Karpas-422 (cell line): Measurements from ENCODE around the gene GASK1A. TPM values are rescaled to one million over a fixed set of nuclear protein-coding genes. Genes with fewer than 3 reads are reported as not detected.
A peak's percentile ranks its signal among the peaks of the same experiment; 100 is the strongest.
"Not testable (repeated sequence)": the region's sequence is repeated elsewhere in the genome, so short reads cannot be mapped to it uniquely, and the experiment has no call there.

Source experiments
- DNase-seq: peaks from one replicate; pipeline ENCODE4 v3.0.0-alpha.2; 2015
- H2AFZ ChIP-seq: fragments of 200-600 bp; sonication (generic); 2 replicates; pipeline ENCODE4 v1.6.1; 2014; ENCODE audit warnings: antibody characterized with exemption, low read length, mixed read lengths
- H3K27ac ChIP-seq: fragments of 200-600 bp; sonication (generic); 2 replicates; pipeline ENCODE4 v1.5.1; 2014; ENCODE audit warnings: mild to moderate bottlenecking, low read length, moderate library complexity
- H3K27me3 ChIP-seq: fragments of 200-600 bp; sonication (generic); 2 replicates; pipeline ENCODE4 v1.6.1; 2014; ENCODE audit warnings: low read length, mixed read lengths
- H3K36me3 ChIP-seq: fragments of 200-600 bp; sonication (generic); 2 replicates; pipeline ENCODE4 v1.6.1; 2014; ENCODE audit warnings: low read length, mixed read lengths; ENCODE audit not compliant: insufficient read depth
- H3K4me1 ChIP-seq: fragments of 200-600 bp; sonication (generic); 2 replicates; pipeline ENCODE4 v1.6.1; 2014; ENCODE audit warnings: mild to moderate bottlenecking, low read length, mixed read lengths
- H3K4me2 ChIP-seq: fragments of 200-600 bp; sonication (generic); 2 replicates; pipeline ENCODE4 v1.6.1; 2014; ENCODE audit warnings: low read length, low read depth, mild to moderate bottlenecking; ENCODE audit not compliant: poor library complexity, severe bottlenecking
- H3K4me3 ChIP-seq: fragments of 200-600 bp; sonication (generic); 2 replicates; pipeline ENCODE4 v1.5.1; 2014; ENCODE audit warnings: mild to moderate bottlenecking, antibody characterized with exemption, low read length, mixed read lengths
- H3K79me2 ChIP-seq: fragments of 200-600 bp; sonication (generic); 2 replicates; pipeline ENCODE4 v1.6.1; 2014; ENCODE audit warnings: mild to moderate bottlenecking, low read length, mixed read lengths
- H3K9ac ChIP-seq: fragments of 200-600 bp; sonication (generic); 2 replicates; pipeline ENCODE4 v1.6.0; 2014; ENCODE audit warnings: low read length
- H3K9me2 ChIP-seq: fragments of 200-600 bp; sonication (generic), shearing (Covaris generic); replicated peaks from 2 replicates; pipeline ENCODE4 v1.6.0; 2014; ENCODE audit warnings: mild to moderate bottlenecking, low read length, moderate library complexity; ENCODE audit not compliant: insufficient read depth
- H3K9me3 ChIP-seq: fragments of 300-700, 200-600 bp; sonication (generic); 2 replicates; pipeline ENCODE4 v1.6.1; 2014; ENCODE audit warnings: low read length, mixed read lengths
- H4K20me1 ChIP-seq: fragments of 200-600 bp; sonication (generic); 2 replicates; pipeline ENCODE4 v1.6.1; 2014; ENCODE audit warnings: mild to moderate bottlenecking, antibody characterized with exemption, low read length, low read depth; ENCODE audit not compliant: insufficient read depth
- total RNA-seq: library from RNA; depleted of rRNA; stranded (reverse); fragments of >200 nt; shearing (Covaris generic); gene quantifications from 2 replicates; pipeline ENCODE4 v1.2.3, GENCODE V29; 2014; ENCODE audit warnings: low replicate concordance

Gene GASK1A
- total RNA-seq, 1 experiment from 2014 or later = 6.4 TPM

GRCh38 chr3:42974906-42975305 lies 4.2 kb upstream of the GASK1A start:
- H3K9ac ChIP-seq, H3K27ac ChIP-seq, H3K4me3 ChIP-seq, H3K36me3 ChIP-seq, H2AFZ ChIP-seq, H3K79me2 ChIP-seq, DNase-seq, H3K9me3 ChIP-seq, H3K27me3 ChIP-seq, H3K4me2 ChIP-seq, H4K20me1 ChIP-seq, H3K9me2 ChIP-seq: not testable (repeated sequence)
- peaks cover 18% of the 10 kb centered on the region for H3K4me1 ChIP-seq

DNA sequence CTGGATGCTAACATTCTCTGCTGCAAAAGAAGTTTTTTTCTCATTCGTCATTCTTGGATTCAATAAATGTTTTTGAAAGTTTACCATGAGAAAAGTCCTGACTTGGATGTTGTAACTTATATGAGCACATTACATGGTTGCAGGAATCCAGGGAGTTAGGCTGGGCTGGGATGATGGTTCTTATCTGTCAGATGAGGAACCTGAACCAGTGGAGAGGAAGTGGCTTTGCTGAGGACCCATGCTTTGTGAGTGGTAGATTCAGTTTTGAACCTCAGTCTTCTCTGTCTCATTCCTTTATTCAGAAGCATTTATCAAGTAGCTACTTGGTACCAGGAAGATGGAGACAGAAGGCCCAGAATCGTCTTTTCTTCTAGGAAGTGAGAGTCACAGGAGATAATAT lies 3.7 kb upstream of the GASK1A start:
- no peak overlapping the region for H2AFZ ChIP-seq
- H3K27ac ChIP-seq = no peak overlapping the region
- no peaks in the 10 kb centered on the region for H3K9me2 ChIP-seq
- peaks cover 10% of the 10 kb centered on the region; the same call in 1 of the 2 replicates for H3K9me3 ChIP-seq
- no peak overlapping the region for H3K9ac ChIP-seq
- no peaks in the 10 kb centered on the region for H3K27me3 ChIP-seq
- H3K79me2 ChIP-seq = no peaks in the 10 kb centered on the region
- no peak overlapping the region for H3K4me2 ChIP-seq
- H4K20me1 ChIP-seq = no peaks in the 10 kb centered on the region
- no peak for DNase-seq
- no peaks in the 10 kb centered on the region; the same call in 1 of the 2 replicates for H3K36me3 ChIP-seq
- no peak overlapping the region for H3K4me3 ChIP-seq
- H3K4me1 ChIP-seq = peaks cover 24% of the 10 kb centered on the region

DNA sequence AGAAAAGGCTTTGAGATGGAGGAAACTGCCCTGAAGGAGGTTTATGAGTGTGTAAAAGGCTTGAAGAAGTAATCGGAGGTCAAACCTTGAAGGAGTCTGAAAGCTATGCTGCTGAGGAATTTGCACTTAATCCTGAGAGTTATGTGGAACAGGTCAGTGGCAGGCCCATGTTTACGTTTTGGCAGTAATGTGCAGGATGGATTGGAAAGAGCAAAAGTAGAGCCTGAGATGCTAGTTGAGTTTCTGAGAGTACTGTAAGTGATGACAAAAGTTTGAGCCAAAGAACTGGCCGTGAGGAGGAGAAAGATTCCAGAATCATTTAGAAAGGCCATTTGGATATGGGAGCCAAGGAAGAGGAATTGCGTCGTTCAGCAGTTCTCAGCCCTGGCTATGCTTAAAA lies 3.2 kb upstream of the GASK1A start:
- Histone ChIP-seq H3K4me1 (peaks cover 26% of the 10 kb centered on the region), H2AFZ (no peak overlapping the region), H4K20me1 (no peaks in the 10 kb centered on the region), H3K9me2 (no peaks in the 10 kb centered on the region), H3K27me3 (no peaks in the 10 kb centered on the region), H3K9ac (no peak overlapping the region), H3K4me2 (no peak overlapping the region), H3K9me3 (peaks cover 10% of the 10 kb centered on the region; the same call in 1 of the 2 replicates), H3K27ac (no peak overlapping the region), H3K4me3 (no peak overlapping the region), H3K36me3 (no peaks in the 10 kb centered on the region; the same call in 1 of the 2 replicates), H3K79me2 (no peaks in the 10 kb centered on the region)
- DNase-seq = no peak

GRCh38 chr3:42980209-42980608 lies 1.1 kb downstream of the GASK1A start:
- Histone ChIP-seq H2AFZ (no peak overlapping the region), H3K4me3 (peak overlapping the region; percentile 76), H3K36me3 (no peaks in the 10 kb centered on the region), H3K4me1 (peaks cover 32% of the 10 kb centered on the region), H3K27ac (no peak overlapping the region), H3K9ac (peak overlapping the region; percentile 80), H3K4me2 (peak overlapping the region; percentile 99), H3K9me3 (no peaks in the 10 kb centered on the region), H3K9me2 (no peaks in the 10 kb centered on the region), H3K27me3 (no peaks in the 10 kb centered on the region), H3K79me2 (no peaks in the 10 kb centered on the region), H4K20me1 (no peaks in the 10 kb centered on the region)
- DNase-seq = no peak

DNA sequence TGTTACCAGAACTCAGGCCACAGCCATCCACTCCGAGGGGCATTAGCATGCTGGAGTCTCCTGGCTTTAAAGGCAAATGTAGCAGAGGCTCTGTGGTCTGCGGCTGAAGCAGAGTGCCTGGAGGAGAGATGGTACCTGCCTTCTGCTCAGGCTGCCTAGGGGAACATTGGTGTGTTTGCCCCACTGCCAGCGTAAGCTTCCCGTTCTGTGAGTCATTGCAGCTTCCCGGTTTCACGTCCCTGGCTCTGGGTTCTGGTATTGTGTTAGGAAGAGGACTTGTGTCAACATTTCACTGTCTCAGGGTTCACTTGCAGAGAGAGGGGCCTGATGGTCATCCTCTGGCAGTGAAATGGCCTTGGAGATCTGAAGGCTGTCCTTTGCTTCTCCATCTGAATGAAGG lies 1.8 kb downstream of the GASK1A start:
- no peaks in the 10 kb centered on the region for H4K20me1 ChIP-seq
- no peak overlapping the region for H3K27ac ChIP-seq
- no peak overlapping the region for H3K9ac ChIP-seq
- no peaks in the 10 kb centered on the region for H3K36me3 ChIP-seq
- H2AFZ ChIP-seq = no peak overlapping the region
- H3K9me2 ChIP-seq = no peaks in the 10 kb centered on the region
- H3K4me3 ChIP-seq = no peak overlapping the region
- H3K79me2 ChIP-seq = no peaks in the 10 kb centered on the region
- H3K9me3 ChIP-seq = no peaks in the 10 kb centered on the region
- peaks cover 32% of the 10 kb centered on the region for H3K4me1 ChIP-seq
- peak overlapping the region; percentile 99 for H3K4me2 ChIP-seq
- no peak for DNase-seq
- no peaks in the 10 kb centered on the region for H3K27me3 ChIP-seq

- H3K36me3 ChIP-seq = no peaks in the 10 kb centered on the region
- no peaks in the 10 kb centered on the region for H4K20me1 ChIP-seq
- no peak overlapping the region for H3K4me3 ChIP-seq
- no peak overlapping the region for H2AFZ ChIP-seq
- no peak overlapping the region for H3K9ac ChIP-seq
- H3K4me1 ChIP-seq = peaks cover 32% of the 10 kb centered on the region
- no peaks in the 10 kb centered on the region for H3K27me3 ChIP-seq
- no peaks in the 10 kb centered on the region for H3K79me2 ChIP-seq
- no peaks in the 10 kb centered on the region for H3K9me2 ChIP-seq
- no peak overlapping the region for H3K27ac ChIP-seq
- DNase-seq = no peak
- H3K4me2 ChIP-seq = no peak overlapping the region
- no peaks in the 10 kb centered on the region for H3K9me3 ChIP-seq
These were observed 3.7 kb downstream of the GASK1A start for GRCh38 chr3:42982645-42983412.

DNA sequence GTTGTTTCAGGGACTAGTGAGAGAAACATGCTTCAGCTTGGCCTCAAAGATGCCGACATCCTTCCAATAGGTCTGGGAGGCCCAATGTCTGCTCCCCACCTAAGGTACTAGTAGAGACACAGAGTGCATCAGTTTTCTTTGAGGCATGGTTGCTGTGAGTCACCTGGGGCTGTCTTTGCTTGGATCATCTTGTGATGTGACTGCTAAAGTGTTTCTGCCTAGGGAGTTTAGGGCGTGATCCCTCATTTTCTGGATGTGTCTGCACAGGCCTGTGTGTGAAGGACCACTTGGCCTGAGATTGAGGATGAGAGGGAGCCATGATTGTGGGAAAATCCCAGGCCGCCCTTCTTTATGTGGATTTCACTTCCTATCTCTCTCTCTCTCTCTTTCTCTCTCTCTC lies 4.8 kb downstream of the GASK1A start:
- DNase-seq = no peak
- no peak overlapping the region for H3K27ac ChIP-seq
- no peaks in the 10 kb centered on the region for H4K20me1 ChIP-seq
- H3K9me2 ChIP-seq = no peaks in the 10 kb centered on the region
- peaks cover 22% of the 10 kb centered on the region for H3K4me1 ChIP-seq
- no peaks in the 10 kb centered on the region for H3K79me2 ChIP-seq
- no peaks in the 10 kb centered on the region for H3K36me3 ChIP-seq
- H2AFZ ChIP-seq = no peak overlapping the region
- H3K27me3 ChIP-seq = no peaks in the 10 kb centered on the region
- no peak overlapping the region for H3K4me3 ChIP-seq
- H3K9ac ChIP-seq = no peak overlapping the region
- no peaks in the 10 kb centered on the region for H3K9me3 ChIP-seq
- no peak overlapping the region for H3K4me2 ChIP-seq

- H3K27ac ChIP-seq = no peak overlapping the region
- no peaks in the 10 kb centered on the region for H3K36me3 ChIP-seq
- DNase-seq = no peak
- no peaks in the 10 kb centered on the region for H3K9me2 ChIP-seq
- H2AFZ ChIP-seq = no peak overlapping the region
- H3K79me2 ChIP-seq = no peaks in the 10 kb centered on the region
- H3K9me3 ChIP-seq = no peaks in the 10 kb centered on the region
- peaks cover 16% of the 10 kb centered on the region for H3K4me1 ChIP-seq
- no peak overlapping the region for H3K4me3 ChIP-seq
- no peak overlapping the region for H3K9ac ChIP-seq
- no peaks in the 10 kb centered on the region for H4K20me1 ChIP-seq
- no peak overlapping the region for H3K4me2 ChIP-seq
- no peaks in the 10 kb centered on the region for H3K27me3 ChIP-seq
These were observed 5.6 kb downstream of the GASK1A start for GRCh38 chr3:42984701-42985100.
